Astrocyte (in vitro differentiated cells and primary cell): ENCODE measurements around the gene PTPRD. TPM values are rescaled to one million over a fixed set of nuclear protein-coding genes. Genes with fewer than 3 reads are reported as not detected.

Experiments used
- DNase-seq: peaks from one replicate; pipeline ENCODE4 v3.0.0-alpha.2; 2010; ENCODE audit warnings: low read depth
- FAIRE-seq: peaks from 2 replicates; lab custom pipeline; 2011; peaks lifted over from hg19 to GRCh38; lab: Jason Lieb, UNC
- H2AFZ ChIP-seq: 2 replicates; pipeline ENCODE4 v1.6.0; 2012; ENCODE audit warnings: low read depth, low read length, inconsistent platforms
- H3K27ac ChIP-seq: 2 replicates; pipeline ENCODE4 v1.5.1; 2011; ENCODE audit warnings: low read depth, low read length, inconsistent platforms
- H3K27me3 ChIP-seq: 2 replicates; pipeline ENCODE4 v1.6.0; 2011; ENCODE audit warnings: low read length, inconsistent platforms; ENCODE audit not compliant: insufficient read depth
- H3K36me3 ChIP-seq: 2 replicates; pipeline ENCODE4 v1.5.1; 2011; ENCODE audit warnings: low read length, inconsistent platforms; ENCODE audit not compliant: insufficient read depth
- H3K4me1 ChIP-seq: 2 replicates; pipeline ENCODE4 v1.5.1; 2011; ENCODE audit warnings: low read length, inconsistent platforms; ENCODE audit not compliant: insufficient read depth
- H3K4me2 ChIP-seq: 2 replicates; pipeline ENCODE4 v1.6.0; 2012; ENCODE audit warnings: low read length, inconsistent platforms
- H3K4me3 ChIP-seq: 2 replicates; pipeline ENCODE4 v1.5.1; 2011; ENCODE audit warnings: low read depth, mild to moderate bottlenecking, low read length, inconsistent platforms; ENCODE audit not compliant: insufficient read depth
- H3K79me2 ChIP-seq: 2 replicates; pipeline ENCODE4 v1.6.0; 2012; ENCODE audit warnings: mild to moderate bottlenecking, low read length, inconsistent platforms; ENCODE audit not compliant: insufficient read depth
- H3K9ac ChIP-seq: 2 replicates; pipeline ENCODE4 v1.6.0; 2012; ENCODE audit warnings: mild to moderate bottlenecking, low read length, inconsistent platforms
- H3K9me3 ChIP-seq: 2 replicates; pipeline ENCODE4 v1.5.1; 2012; ENCODE audit warnings: low read depth, mild to moderate bottlenecking, low read length, inconsistent platforms; ENCODE audit not compliant: insufficient read depth
- H4K20me1 ChIP-seq: 2 replicates; pipeline ENCODE4 v1.6.0; 2012; ENCODE audit warnings: low read length, inconsistent platforms; ENCODE audit not compliant: insufficient read depth
- H3K27ac Mint-ChIP-seq: one replicate; pipeline ENCODE4 v1.8.0; 2021; ENCODE audit warnings: mild to moderate bottlenecking, mixed read lengths; ENCODE audit not compliant: unreplicated experiment
- H3K27me3 Mint-ChIP-seq: one replicate; pipeline ENCODE4 v1.8.0; 2021; ENCODE audit warnings: low read depth, mixed read lengths; ENCODE audit not compliant: unreplicated experiment
- H3K36me3 Mint-ChIP-seq: one replicate; pipeline ENCODE4 v1.8.0; 2021; ENCODE audit warnings: low read depth, mixed read lengths; ENCODE audit not compliant: unreplicated experiment
- H3K4me1 Mint-ChIP-seq: one replicate; pipeline ENCODE4 v1.8.0; 2021; ENCODE audit warnings: low read depth, mixed read lengths; ENCODE audit not compliant: unreplicated experiment
- H3K4me3 Mint-ChIP-seq: one replicate; pipeline ENCODE4 v1.8.0; 2021; ENCODE audit warnings: mild to moderate bottlenecking, moderate library complexity, mixed read lengths; ENCODE audit not compliant: unreplicated experiment
- H3K9me3 Mint-ChIP-seq: one replicate; pipeline ENCODE4 v1.8.0; 2021; ENCODE audit warnings: mild to moderate bottlenecking, mixed read lengths; ENCODE audit not compliant: unreplicated experiment
- EZH2 ChIP-seq: IDR thresholded peaks from 2 replicates; pipeline ENCODE4 v1.6.1; 2012; ENCODE audit warnings: mild to moderate bottlenecking, low read length, inconsistent platforms; ENCODE audit not compliant: insufficient read depth
- total RNA-seq: library from RNA; stranded (reverse); gene quantifications from 2 replicates; pipeline ENCODE4 v1.2.1, GENCODE V29; 2021
- TF ChIP-seq, protein P1 (sequence below): IDR thresholded peaks from 2 replicates; pipeline ENCODE4 v1.5.1; 2011; ENCODE audit warnings: low read depth, mild to moderate bottlenecking, inconsistent platforms, low read length, moderate library complexity; ENCODE audit not compliant: insufficient read depth

Gene PTPRD
- total RNA-seq, 1 donor from 2014 or later, result 88.1 TPM

DNA sequence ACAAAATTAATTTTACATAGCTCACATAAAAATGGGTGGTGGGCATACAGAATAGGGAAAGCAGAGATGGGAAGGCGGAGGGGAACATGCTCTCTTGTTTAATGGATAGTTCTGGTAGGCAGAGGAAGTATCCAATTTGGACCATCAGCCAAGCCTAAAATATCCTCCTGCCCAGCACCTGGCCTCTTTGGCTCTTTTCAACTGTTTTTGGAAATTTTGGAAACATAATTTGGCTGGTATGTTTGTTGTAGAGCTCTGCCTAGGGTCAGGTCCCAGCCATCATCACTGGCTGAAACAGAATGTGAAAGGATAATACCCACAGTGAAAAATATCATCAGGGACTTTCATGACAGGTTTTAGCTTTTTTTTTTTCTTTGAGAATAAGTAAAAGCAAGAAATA is 2345.9 kb downstream of the PTPRD start:
- Histone ChIP-seq H3K27me3 (no peaks in the 10 kb centered on the region), H4K20me1 (no peaks in the 10 kb centered on the region), H3K27ac (no peak overlapping the region), H2AFZ (no peak overlapping the region), H3K4me1 (no peaks in the 10 kb centered on the region), H3K9me3 (no peaks in the 10 kb centered on the region), H3K79me2 (no peaks in the 10 kb centered on the region), H3K36me3 (no peaks in the 10 kb centered on the region), H3K9ac (no peak overlapping the region), H3K4me3 (no peak overlapping the region), H3K4me2 (no peak overlapping the region)
- H3K4me1 Mint-ChIP-seq, result peaks cover 4% of the 10 kb centered on the region
- FAIRE-seq (no peak), DNase-seq (no peak)
- TF ChIP-seq, protein P1, sequence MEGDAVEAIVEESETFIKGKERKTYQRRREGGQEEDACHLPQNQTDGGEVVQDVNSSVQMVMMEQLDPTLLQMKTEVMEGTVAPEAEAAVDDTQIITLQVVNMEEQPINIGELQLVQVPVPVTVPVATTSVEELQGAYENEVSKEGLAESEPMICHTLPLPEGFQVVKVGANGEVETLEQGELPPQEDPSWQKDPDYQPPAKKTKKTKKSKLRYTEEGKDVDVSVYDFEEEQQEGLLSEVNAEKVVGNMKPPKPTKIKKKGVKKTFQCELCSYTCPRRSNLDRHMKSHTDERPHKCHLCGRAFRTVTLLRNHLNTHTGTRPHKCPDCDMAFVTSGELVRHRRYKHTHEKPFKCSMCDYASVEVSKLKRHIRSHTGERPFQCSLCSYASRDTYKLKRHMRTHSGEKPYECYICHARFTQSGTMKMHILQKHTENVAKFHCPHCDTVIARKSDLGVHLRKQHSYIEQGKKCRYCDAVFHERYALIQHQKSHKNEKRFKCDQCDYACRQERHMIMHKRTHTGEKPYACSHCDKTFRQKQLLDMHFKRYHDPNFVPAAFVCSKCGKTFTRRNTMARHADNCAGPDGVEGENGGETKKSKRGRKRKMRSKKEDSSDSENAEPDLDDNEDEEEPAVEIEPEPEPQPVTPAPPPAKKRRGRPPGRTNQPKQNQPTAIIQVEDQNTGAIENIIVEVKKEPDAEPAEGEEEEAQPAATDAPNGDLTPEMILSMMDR, result no peak
- no peaks in the 10 kb centered on the region for H3K36me3 Mint-ChIP-seq
- no peak overlapping the region for H3K27ac Mint-ChIP-seq
- no peaks in the 10 kb centered on the region for H3K9me3 Mint-ChIP-seq
- no peak overlapping the region for H3K4me3 Mint-ChIP-seq
- peaks cover 3% of the 10 kb centered on the region for H3K27me3 Mint-ChIP-seq

DNA sequence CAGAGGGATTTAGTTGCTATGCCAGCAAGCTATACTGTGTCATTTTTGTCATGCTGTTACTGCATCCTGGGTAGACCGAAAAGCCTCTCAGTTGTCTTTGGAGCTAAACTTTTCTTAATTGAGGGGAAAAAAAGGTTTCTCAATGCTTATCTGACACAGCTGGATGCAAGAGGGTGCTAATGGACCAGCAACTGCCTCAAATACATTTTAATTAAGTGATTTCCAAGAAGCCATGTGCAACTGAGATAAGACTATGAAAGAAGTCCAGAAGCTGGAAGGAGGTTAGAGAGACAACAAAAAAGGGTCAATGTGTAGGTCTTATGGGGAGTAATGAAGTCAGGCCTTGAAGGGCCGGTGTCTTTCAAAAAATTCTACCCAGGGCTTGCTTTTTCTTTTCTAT is 2347.5 kb downstream of the PTPRD start:
- Histone ChIP-seq H3K9me3 (no peaks in the 10 kb centered on the region), H4K20me1 (no peaks in the 10 kb centered on the region), H3K27me3 (no peaks in the 10 kb centered on the region), H3K4me1 (no peaks in the 10 kb centered on the region), H3K36me3 (no peaks in the 10 kb centered on the region), H3K4me3 (no peak overlapping the region), H3K9ac (no peak overlapping the region), H2AFZ (no peak overlapping the region), H3K4me2 (no peak overlapping the region), H3K79me2 (no peaks in the 10 kb centered on the region), H3K27ac (no peak overlapping the region)
- FAIRE-seq (no peak), DNase-seq (no peak)
- TF ChIP-seq, protein P1, result no peak
- TF ChIP-seq EZH2, result no peak
- Mint-ChIP-seq H3K27ac (no peak overlapping the region), H3K4me3 (no peak overlapping the region), H3K9me3 (no peaks in the 10 kb centered on the region), H3K36me3 (no peaks in the 10 kb centered on the region), H3K4me1 (peaks cover 4% of the 10 kb centered on the region), H3K27me3 (peaks cover 5% of the 10 kb centered on the region)
